Body of pancreas (tissue), 4 donors: ENCODE results near the gene CEP135.

Source experiments
- CTCF ChIP-seq, 7 experiments: fragments of 450-650 bp in 4 of 7; fragments of 200-600 bp in 3 of 7; sonication (generic) in 3 of 7; IDR thresholded peaks; one replicate each; pipeline ENCODE4 v1.5.1; 2016 to 2019; ENCODE audit warnings: antibody characterized with exemption in 7 of 7
- POLR2A ChIP-seq, 3 donors: fragments of 450-650 bp; IDR thresholded peaks; one replicate each; pipeline ENCODE4 v1.6.1; 2016; ENCODE audit warnings: antibody characterized with exemption in 3 of 3, mild to moderate bottlenecking in 2 of 3

- TF ChIP-seq CTCF (IDR thresholded peaks at IDR 0.05) (no peak), POLR2A (IDR thresholded peaks at IDR 0.05) (no peak)
These were observed 15.3 kb downstream of the CEP135 start for GRCh38 chr4:55964046-55964445.
